PC-3 (cell line): ENCODE data around the gene HECTD1. TPM values are rescaled to one million over a fixed set of nuclear protein-coding genes. Genes with fewer than 3 reads are reported as not detected.

Source experiments
- ATAC-seq: fragments of 200-7000 bp; cut with Tn5 transposase; 2 replicates; pipeline ENCODE4 v1.9.1; 2020; ENCODE audit warnings: mild to moderate bottlenecking, moderate library complexity
- BruUV-seq: library from RNA; stranded (reverse); fragments of 400-500 nt; replicated peaks from 2 replicates; lab custom pipeline; 2021; lab: Mats Ljungman, UMichigan
- CTCF ChIA-PET: fragments of 300-600 bp; sonication (Branson Sonifier 250); formaldehyde crosslinking; loops from one replicate; lab custom pipeline; 2022; ENCODE audit warnings: antibody characterized with exemption; lab: Charles Lee
- POLR2A ChIA-PET: fragments of 300-600 bp; sonication (Branson Sonifier 250); formaldehyde crosslinking; loops from one replicate; lab custom pipeline; 2022; ENCODE audit warnings: antibody characterized with exemption; ENCODE audit not compliant: unreplicated experiment; lab: Charles Lee
- DNase-seq: peaks from one replicate; pipeline ENCODE4 v3.0.0-alpha.2; 2015
- H2AFZ ChIP-seq: fragments of 300-600 bp; sonication (generic); 2 replicates; pipeline ENCODE4 v1.6.0; 2016; ENCODE audit warnings: antibody characterized with exemption, low read length
- H3F3A ChIP-seq: fragments of 300-600 bp; sonication (generic); one replicate; pipeline ENCODE4 v1.6.0; 2017; ENCODE audit warnings: antibody characterized with exemption, low read length, control low read depth, mild to moderate bottlenecking; ENCODE audit not compliant: unreplicated experiment
- H3K27ac ChIP-seq: fragments of 300-600 bp; sonication (generic); 2 replicates; pipeline ENCODE4 v1.5.1; 2016; ENCODE audit warnings: mild to moderate bottlenecking, low read length
- H3K27me3 ChIP-seq: fragments of 300-600 bp; sonication (generic); 2 replicates; pipeline ENCODE4 v1.6.1; 2016; ENCODE audit warnings: low read length, mixed read lengths
- H3K36me3 ChIP-seq: fragments of 300-600 bp; sonication (generic); 2 replicates; pipeline ENCODE4 v1.6.1; 2016; ENCODE audit warnings: low read depth, mixed run types, low read length, mixed read lengths
- H3K4me1 ChIP-seq: fragments of 300-600 bp; sonication (generic); 2 replicates; pipeline ENCODE4 v1.5.1; 2016; ENCODE audit warnings: low read length; ENCODE audit not compliant: insufficient read depth
- H3K4me2 ChIP-seq: fragments of 300-600 bp; sonication (generic); 2 replicates; pipeline ENCODE4 v1.6.0; 2016; ENCODE audit warnings: low read length
- H3K4me3 ChIP-seq: fragments of 300-600 bp; sonication (generic); 2 replicates; pipeline ENCODE4 v1.5.1; 2016; ENCODE audit warnings: mild to moderate bottlenecking, low read length, mixed read lengths
- H3K79me2 ChIP-seq: fragments of 300-600 bp; sonication (generic); 2 replicates; pipeline ENCODE4 v1.6.1; 2017; ENCODE audit warnings: low read length, mixed read lengths
- H3K9ac ChIP-seq: fragments of 300-600 bp; sonication (generic); 2 replicates; pipeline ENCODE4 v1.6.0; 2016; ENCODE audit warnings: mild to moderate bottlenecking, low read length
- H3K9me2 ChIP-seq: fragments of 300-600 bp; sonication (generic); replicated peaks from 2 replicates; pipeline ENCODE4 v1.6.1; 2016; ENCODE audit warnings: mixed run types, low read length, mixed read lengths
- H3K9me3 ChIP-seq: fragments of 300-600 bp; sonication (generic); 2 replicates; pipeline ENCODE4 v1.6.1; 2016; ENCODE audit warnings: low read length, mixed read lengths
- H4K20me1 ChIP-seq: fragments of 300-600 bp; sonication (generic); 2 replicates; pipeline ENCODE4 v1.6.1; 2016; ENCODE audit warnings: low read length, mixed read lengths
- CTCF ChIP-seq: fragments of 300-600 bp; sonication (generic); conservative IDR thresholded peaks from 2 replicates; pipeline ENCODE4 v1.5.1; 2017; ENCODE audit warnings: antibody characterized with exemption, low read depth, mild to moderate bottlenecking, low read length
- EZH2 ChIP-seq: fragments of 300-600 bp; sonication (generic); IDR thresholded peaks from one replicate; pipeline ENCODE4 v1.6.1; 2017; ENCODE audit warnings: antibody characterized with exemption, mild to moderate bottlenecking, low read length; ENCODE audit not compliant: unreplicated experiment
- EZH2phosphoT487 ChIP-seq: fragments of 300-600 bp; sonication (generic); IDR thresholded peaks from 2 replicates; pipeline ENCODE4 v1.6.1; 2018; ENCODE audit warnings: mild to moderate bottlenecking, antibody characterized with exemption, low read length, borderline replicate concordance
- intact Hi-C: fragments of 100-400 bp; cut with micrococcal nuclease; formaldehyde crosslinking; loops from 2 replicates; pipeline ENCODE4 v1.9.0; 2023
- total RNA-seq: library from RNA; depleted of rRNA; stranded (reverse); fragments of >200 nt; gene quantifications from 2 replicates; pipeline ENCODE4 v1.2.3, GENCODE V29; 2014

HECTD1 gene
- total RNA-seq, 1 experiment from 2014 or later = 152 TPM

DNA sequence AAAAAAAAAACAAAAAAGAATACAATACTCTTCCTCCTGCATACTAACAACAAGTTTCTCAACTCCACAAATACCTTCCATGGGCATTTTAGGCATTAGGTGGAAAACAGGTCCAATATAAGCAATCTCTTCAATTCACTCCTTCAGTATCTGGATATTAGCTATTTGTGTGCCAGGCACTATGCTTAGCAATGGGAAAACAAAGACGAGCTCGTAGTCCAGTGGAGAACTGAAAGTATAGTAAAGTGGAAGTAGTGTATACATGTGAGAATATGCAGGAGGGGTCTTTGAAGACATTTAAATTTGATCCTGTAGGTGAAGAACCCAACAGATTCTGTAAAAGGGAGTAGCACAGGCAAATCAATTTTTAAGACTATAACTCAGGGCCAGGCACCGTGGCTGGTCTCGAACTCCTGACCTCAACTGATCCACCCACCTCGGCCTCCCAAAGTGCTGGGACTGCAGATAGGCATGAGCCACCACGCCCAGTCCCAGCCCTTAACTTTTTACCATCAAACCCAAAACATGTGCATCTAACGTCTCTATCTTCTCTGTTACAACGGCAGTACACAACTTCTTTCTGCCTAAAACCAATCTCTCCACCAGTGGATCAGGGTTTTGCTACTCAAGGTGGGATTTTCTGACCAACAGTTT is 10.6 kb downstream of the HECTD1 start:
- ATAC-seq = no peak
- H3K79me2 ChIP-seq = peaks cover 87% of the 10 kb centered on the region
- H3K27ac ChIP-seq = peak overlapping the region; percentile 81; the same call in 1 of the 2 replicates
- no peaks in the 10 kb centered on the region for H3K9me3 ChIP-seq
- H3K9me2 ChIP-seq = no peaks in the 10 kb centered on the region
- intact Hi-C loops = loop anchor here (5.0 kb wide), 1 partner anchor 35 kb away; no protein-coding TSS in a partner anchor
- TF ChIP-seq EZH2phosphoT487 = no peak
- no peak for TF ChIP-seq CTCF
- no peak for TF ChIP-seq EZH2
- DNase-seq = no peak
- H2AFZ ChIP-seq = no peak overlapping the region
- ChIA-PET CTCF (interaction anchor here (1.0 kb wide), 1 partner anchor 11 kb away, joined by 3 read pairs; the partner anchor contains the start of gene HECTD1), POLR2A (interaction anchor here (0.6 kb wide), 1 partner anchor 39 kb away, joined by 6 read pairs; no protein-coding TSS in a partner anchor)
- H3K4me1 ChIP-seq = peaks cover 68% of the 10 kb centered on the region
- H3K36me3 ChIP-seq = peaks cover 9% of the 10 kb centered on the region; the same call in 1 of the 2 replicates
- H3K9ac ChIP-seq = no peak overlapping the region
- H3F3A ChIP-seq = no peaks in the 10 kb centered on the region
- no peak overlapping the region for H3K4me3 ChIP-seq
- no TSS peak for BruUV-seq
- H4K20me1 ChIP-seq = peaks cover 12% of the 10 kb centered on the region; the same call in 1 of the 2 replicates
- no peaks in the 10 kb centered on the region for H3K27me3 ChIP-seq
- H3K4me2 ChIP-seq = 0 out of 2 replicates have a peak overlapping the region, but pooled peaks have one; percentile 51

- no peaks in the 10 kb centered on the region for H3K9me3 ChIP-seq
- POLR2A ChIA-PET = interaction anchor here (1.1 kb wide), 1 partner anchor 25 kb away, joined by 6 read pairs; no protein-coding TSS in a partner anchor
- BruUV-seq = no TSS peak
- CTCF ChIA-PET = interaction anchor here (0.6 kb wide), 1 partner anchor 57 kb away, joined by 4 read pairs; no protein-coding TSS in a partner anchor
- no peaks in the 10 kb centered on the region for H3K9me2 ChIP-seq
- 0 out of 2 replicates have a peak overlapping the region, but pooled peaks have one; percentile 26 for H3K4me3 ChIP-seq
- H3K79me2 ChIP-seq = peaks cover 88% of the 10 kb centered on the region
- H3K36me3 ChIP-seq = peaks cover 13% of the 10 kb centered on the region; the same call in 1 of the 2 replicates
- no peak for TF ChIP-seq EZH2phosphoT487
- no peak for TF ChIP-seq CTCF
- no peak for TF ChIP-seq EZH2
- peaks cover 51% of the 10 kb centered on the region for H3K4me1 ChIP-seq
- H4K20me1 ChIP-seq = peaks cover 2% of the 10 kb centered on the region; the same call in 1 of the 2 replicates
- H3K27me3 ChIP-seq = no peaks in the 10 kb centered on the region
- no peaks in the 10 kb centered on the region for H3F3A ChIP-seq
- no peak overlapping the region for H2AFZ ChIP-seq
- H3K27ac ChIP-seq = peak overlapping the region; percentile 81
- intact Hi-C loops = loop anchor here (2.0 to 5.0 kb wide), 2 partner anchors 14 to 32 kb away; no protein-coding TSS in a partner anchor
- no peak overlapping the region for H3K9ac ChIP-seq
- ATAC-seq (no peak), DNase-seq (no peak)
- H3K4me2 ChIP-seq = peak overlapping the region; percentile 51
Observed at GRCh38 chr14:31194661-31195060, 12.9 kb downstream of the HECTD1 start.
